Brain microvascular endothelial cell (primary cell): Measurements from ENCODE around the gene SPATS1.

Source experiments
- DNase-seq: peaks from one replicate; pipeline ENCODE4 v3.0.0-alpha.2; 2020
- H3K27ac ChIP-seq: fragments of 250-450 bp; sonication (Bioruptor Pico); 2 replicates; pipeline ENCODE4 v1.5.1; 2020; ENCODE audit warnings: mild to moderate bottlenecking, moderate library complexity
- H3K27me3 ChIP-seq: fragments of 250-450 bp; sonication (Bioruptor Pico); replicated peaks from 2 replicates; pipeline ENCODE4 v1.5.1; 2020; ENCODE audit warnings: mild to moderate bottlenecking
- H3K36me3 ChIP-seq: fragments of 250-450 bp; sonication (Bioruptor Pico); replicated peaks from 2 replicates; pipeline ENCODE4 v1.5.1; 2020; ENCODE audit warnings: mild to moderate bottlenecking
- H3K4me3 ChIP-seq: 2 replicates; pipeline ENCODE4 v1.5.1; 2011; ENCODE audit warnings: low read depth, mild to moderate bottlenecking, control low read depth, low read length, moderate library complexity
- in situ Hi-C: cut with HindIII; loops from 2 replicates; pipeline ENCODE4 v1.10.0; 2017; ENCODE audit warnings: low sequenced_read_pairs, low pct_ligation_motif_present
- TF ChIP-seq, protein P1 (sequence below): IDR thresholded peaks from 2 replicates; pipeline ENCODE4 v1.5.1; 2011; ENCODE audit warnings: low read depth, mild to moderate bottlenecking, moderate library complexity, low read length, control low read depth, inconsistent platforms; ENCODE audit errors: missing control alignments

Gene SPATS1

DNA sequence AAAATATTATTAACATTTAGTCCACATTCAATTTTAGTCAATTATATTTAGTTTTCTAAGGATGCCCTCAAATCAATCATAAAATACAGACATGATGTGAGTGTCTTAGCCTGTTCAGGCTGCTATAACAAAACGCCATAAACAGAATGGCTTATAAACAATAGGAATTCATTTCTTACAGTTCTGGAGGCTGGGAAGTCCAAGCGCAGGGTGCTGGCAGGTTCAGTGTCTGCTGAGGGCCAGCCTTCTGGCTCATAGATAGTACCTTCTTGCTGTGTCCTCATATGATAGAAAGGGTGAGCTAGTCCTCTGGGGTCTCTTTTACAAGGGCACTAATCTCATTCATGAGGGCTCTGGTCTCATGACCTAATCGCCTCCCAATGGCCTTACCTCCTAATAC, 35.0 kb downstream of the SPATS1 start:
- TF ChIP-seq, protein P1, sequence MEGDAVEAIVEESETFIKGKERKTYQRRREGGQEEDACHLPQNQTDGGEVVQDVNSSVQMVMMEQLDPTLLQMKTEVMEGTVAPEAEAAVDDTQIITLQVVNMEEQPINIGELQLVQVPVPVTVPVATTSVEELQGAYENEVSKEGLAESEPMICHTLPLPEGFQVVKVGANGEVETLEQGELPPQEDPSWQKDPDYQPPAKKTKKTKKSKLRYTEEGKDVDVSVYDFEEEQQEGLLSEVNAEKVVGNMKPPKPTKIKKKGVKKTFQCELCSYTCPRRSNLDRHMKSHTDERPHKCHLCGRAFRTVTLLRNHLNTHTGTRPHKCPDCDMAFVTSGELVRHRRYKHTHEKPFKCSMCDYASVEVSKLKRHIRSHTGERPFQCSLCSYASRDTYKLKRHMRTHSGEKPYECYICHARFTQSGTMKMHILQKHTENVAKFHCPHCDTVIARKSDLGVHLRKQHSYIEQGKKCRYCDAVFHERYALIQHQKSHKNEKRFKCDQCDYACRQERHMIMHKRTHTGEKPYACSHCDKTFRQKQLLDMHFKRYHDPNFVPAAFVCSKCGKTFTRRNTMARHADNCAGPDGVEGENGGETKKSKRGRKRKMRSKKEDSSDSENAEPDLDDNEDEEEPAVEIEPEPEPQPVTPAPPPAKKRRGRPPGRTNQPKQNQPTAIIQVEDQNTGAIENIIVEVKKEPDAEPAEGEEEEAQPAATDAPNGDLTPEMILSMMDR = no peak
- H3K4me3 ChIP-seq = no peak overlapping the region
- H3K27ac ChIP-seq = no peak overlapping the region
- no peaks in the 10 kb centered on the region for H3K36me3 ChIP-seq
- peaks cover 4% of the 10 kb centered on the region for H3K27me3 ChIP-seq
- no peak for DNase-seq
- in situ Hi-C loops = no loop called here

DNA sequence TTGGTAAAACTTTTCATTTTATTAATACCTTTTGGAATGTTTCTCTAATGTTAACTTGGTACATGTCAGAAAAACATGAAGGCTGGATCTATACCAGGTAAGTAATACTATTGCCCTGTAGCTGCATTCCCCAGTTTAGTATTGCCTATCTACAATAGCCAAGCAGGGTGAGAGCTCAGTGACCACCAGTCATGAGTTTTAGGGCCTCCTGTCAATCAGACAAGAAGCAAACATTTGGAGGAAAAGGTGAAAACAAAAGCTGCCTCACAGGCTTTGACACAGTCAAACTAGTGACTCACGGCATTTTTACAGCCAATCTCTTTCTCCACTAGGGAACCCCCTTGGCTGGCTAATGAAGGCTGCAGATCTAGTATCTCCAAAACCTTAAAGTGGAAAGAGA, 35.5 kb downstream of the SPATS1 start:
- Histone ChIP-seq H3K36me3 (no peaks in the 10 kb centered on the region), H3K27me3 (peaks cover 6% of the 10 kb centered on the region), H3K4me3 (no peak overlapping the region), H3K27ac (no peak overlapping the region)
- in situ Hi-C loops = no loop called here
- TF ChIP-seq, protein P1 = no peak
- DNase-seq = no peak

DNA sequence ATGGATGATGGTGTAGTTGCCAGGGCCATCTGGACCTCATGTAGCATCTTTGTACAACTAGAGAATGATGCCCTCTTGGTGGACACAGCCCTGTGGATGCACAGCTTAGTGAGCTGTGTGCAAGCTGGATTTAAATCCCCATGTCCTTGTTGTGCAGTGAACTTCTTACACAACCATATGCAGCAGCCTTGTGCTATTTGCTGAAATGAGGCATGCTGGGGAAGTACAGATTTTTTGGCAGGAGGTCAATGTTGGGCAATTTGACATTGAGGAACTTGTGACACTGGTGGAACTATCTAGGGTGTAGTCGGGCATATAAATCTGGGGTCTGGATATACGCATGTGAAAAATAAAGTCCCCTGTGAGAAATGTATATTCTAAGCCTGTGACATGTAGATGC, 39.3 kb downstream of the SPATS1 start:
- Histone ChIP-seq H3K36me3 (no peaks in the 10 kb centered on the region), H3K4me3 (no peak overlapping the region), H3K27me3 (peaks cover 6% of the 10 kb centered on the region), H3K27ac (no peak overlapping the region)
- in situ Hi-C loops = no loop called here
- DNase-seq = no peak
- TF ChIP-seq, protein P1 = no peak

DNA sequence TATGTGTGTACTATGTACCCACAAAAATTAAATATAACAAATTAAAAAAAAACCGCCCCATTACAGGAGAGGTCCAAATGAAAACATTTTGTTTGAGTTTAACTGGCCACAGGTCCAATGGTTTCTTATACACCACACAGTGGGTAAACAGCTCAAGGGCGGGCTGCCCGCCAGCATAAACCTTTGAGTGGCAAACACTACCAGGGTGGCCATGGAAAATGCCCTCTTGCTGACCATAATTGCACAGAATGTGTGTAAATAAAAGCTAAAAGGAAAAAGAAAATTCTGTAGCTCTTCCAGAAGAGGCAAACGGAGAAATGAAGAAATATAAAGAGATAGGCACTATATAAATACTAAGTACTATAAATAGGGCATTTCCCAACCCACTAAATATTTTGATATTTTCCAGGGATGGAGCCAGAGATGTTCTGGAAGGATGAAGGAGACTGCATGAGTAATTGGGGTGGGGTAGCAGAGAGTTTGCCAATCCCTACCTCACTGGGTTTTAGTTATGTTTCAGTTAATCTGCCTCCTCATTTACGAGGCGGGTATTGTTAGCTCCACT, 44.0 kb downstream of the SPATS1 start:
- DNase-seq = no peak
- H3K36me3 ChIP-seq = peaks cover 8% of the 10 kb centered on the region
- peak overlapping the region; percentile 86 for H3K4me3 ChIP-seq
- TF ChIP-seq, protein P1 = no peak
- peak overlapping the region; percentile 89 for H3K27ac ChIP-seq
- in situ Hi-C loops = no loop called here
- peaks cover 6% of the 10 kb centered on the region for H3K27me3 ChIP-seq

DNA sequence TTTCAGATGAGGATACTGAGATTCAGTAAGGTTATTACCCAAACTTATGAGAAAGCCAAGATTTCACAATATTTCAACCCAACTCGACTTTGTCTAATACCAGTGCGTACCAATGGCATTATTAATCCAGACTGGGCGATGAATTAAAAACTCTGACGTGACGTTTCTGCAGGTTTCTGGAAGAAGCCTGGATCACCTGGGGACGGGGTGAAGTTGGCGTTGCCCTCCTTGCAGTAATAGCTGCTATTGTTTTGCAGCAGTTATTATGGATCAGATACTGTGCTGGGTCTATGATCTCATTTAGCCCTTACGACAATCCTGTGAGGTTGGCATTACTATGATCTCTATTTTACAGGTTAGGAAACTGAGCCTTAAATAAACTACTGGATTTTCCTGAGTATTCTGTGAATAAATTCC, 44.5 kb downstream of the SPATS1 start:
- DNase-seq = peak; percentile 5
- in situ Hi-C loops = no loop called here

More for the DNA sequence above, 44.5 kb downstream of the SPATS1 start:
- peaks cover 6% of the 10 kb centered on the region for H3K27me3 ChIP-seq
- peak overlapping the region; percentile 89 for H3K27ac ChIP-seq
- TF ChIP-seq, protein P1 = no peak
- H3K4me3 ChIP-seq = peak overlapping the region; percentile 86
- H3K36me3 ChIP-seq = peaks cover 12% of the 10 kb centered on the region
